ENCODE measurements around the gene CLIC6.
A peak's percentile ranks its signal among the peaks of the same experiment; 100 is the strongest.
"Not testable (repeated sequence)": the region's sequence is repeated elsewhere in the genome, so short reads cannot be mapped to it uniquely, and the experiment has no call there.

The CLIC6 gene

DNA sequence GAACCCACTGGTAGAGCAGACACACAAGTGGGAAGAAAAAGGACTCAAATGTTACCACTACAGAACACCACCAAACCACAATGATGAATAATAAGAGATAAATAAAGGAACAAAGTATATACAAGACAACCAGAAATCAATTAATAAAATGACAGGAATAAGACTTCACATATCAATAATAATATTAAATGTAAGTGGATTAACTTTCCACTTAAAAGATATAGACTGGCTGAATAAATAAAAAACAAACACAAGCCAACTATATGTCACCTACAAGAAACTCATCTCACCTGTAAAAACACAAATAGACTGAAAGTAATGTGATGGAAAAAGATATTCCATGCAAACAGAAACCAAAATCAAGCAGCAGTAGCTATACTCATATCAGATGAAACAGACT, 6.9 kb upstream of the CLIC6 start:
- no peak for DNase-seq

- no peak for DNase-seq
Observed at GRCh38 chr21:34667761-34668160, 1.0 kb upstream of the CLIC6 start.

- DNase-seq, result no peak
Observed at GRCh38 chr21:34669149-34669879, 520 bp downstream of the CLIC6 start.

DNA sequence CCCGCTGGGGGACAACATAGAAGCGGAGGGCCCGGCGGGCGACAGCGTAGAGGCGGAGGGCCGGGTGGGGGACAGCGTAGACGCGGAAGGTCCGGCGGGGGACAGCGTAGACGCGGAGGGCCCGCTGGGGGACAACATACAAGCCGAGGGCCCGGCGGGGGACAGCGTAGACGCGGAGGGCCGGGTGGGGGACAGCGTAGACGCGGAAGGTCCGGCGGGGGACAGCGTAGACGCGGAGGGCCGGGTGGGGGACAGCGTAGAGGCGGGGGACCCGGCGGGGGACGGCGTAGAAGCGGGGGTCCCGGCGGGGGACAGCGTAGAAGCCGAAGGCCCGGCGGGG, 1.1 kb downstream of the CLIC6 start:
- not testable (repeated sequence) for DNase-seq

- no peak for DNase-seq
Observed at GRCh38 chr21:34670220-34670961, 1.6 kb downstream of the CLIC6 start.

GRCh38 chr21:34670962-34671348, 2.2 kb downstream of the CLIC6 start:
- peak; percentile 31 for DNase-seq

GRCh38 chr21:34671462-34671861, 2.7 kb downstream of the CLIC6 start:
- no peak for DNase-seq

GRCh38 chr21:34671891-34672290, 3.1 kb downstream of the CLIC6 start:
- no peak for DNase-seq

DNA sequence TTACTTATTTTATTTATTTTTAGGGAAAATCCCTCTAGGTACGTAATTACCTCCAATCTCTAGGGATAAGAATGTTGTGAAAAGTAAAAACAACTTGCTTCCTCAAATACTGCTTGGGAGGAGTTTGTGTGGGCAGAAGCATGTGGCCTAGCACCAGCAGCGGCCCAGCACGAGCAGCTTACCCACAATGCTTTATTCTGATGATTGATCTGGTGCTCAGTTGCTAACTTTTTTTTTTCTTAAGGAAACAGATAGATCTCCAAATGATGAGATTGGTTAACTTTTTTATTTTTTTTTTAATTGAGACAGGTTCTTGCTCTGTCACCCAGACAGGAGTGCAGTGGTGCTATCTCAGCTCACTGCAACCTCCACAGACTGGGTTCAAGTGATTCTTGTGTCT, 4.2 kb downstream of the CLIC6 start:
- no peak for DNase-seq

GRCh38 chr21:34674468-34674867, 5.7 kb downstream of the CLIC6 start:
- DNase-seq, result no peak

DNA sequence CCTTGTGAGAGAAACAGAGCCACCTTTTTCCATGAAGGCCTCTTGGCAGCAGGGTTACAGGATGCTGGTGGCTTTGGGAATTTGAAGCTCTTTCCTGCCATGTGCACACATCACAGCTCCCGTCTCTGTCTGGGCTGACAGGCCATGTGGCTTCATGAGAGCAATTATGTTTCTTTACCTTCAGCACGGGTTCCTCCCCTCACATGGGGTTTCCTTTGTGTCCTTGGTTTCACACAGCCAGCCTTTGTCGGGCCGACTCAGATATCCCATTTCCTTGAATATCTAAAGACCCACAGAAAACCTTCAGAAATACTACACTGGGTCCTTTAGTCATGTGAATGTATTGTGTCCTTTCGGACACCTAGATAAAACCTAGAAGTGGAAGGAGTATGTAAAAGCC, 7.1 kb downstream of the CLIC6 start:
- DNase-seq, result no peak

GRCh38 chr21:34679051-34679450, 10.3 kb downstream of the CLIC6 start:
- DNase-seq, result no peak

GRCh38 chr21:34684174-34684876, 15.5 kb downstream of the CLIC6 start:
- DNase-seq, result no peak

- no peak for DNase-seq
Observed at GRCh38 chr21:34687065-34687464, 18.3 kb downstream of the CLIC6 start.

GRCh38 chr21:34687745-34688144, 19.0 kb downstream of the CLIC6 start:
- no peak for DNase-seq

- no peak for DNase-seq
Observed at GRCh38 chr21:34688145-34688544, 19.4 kb downstream of the CLIC6 start.

DNA sequence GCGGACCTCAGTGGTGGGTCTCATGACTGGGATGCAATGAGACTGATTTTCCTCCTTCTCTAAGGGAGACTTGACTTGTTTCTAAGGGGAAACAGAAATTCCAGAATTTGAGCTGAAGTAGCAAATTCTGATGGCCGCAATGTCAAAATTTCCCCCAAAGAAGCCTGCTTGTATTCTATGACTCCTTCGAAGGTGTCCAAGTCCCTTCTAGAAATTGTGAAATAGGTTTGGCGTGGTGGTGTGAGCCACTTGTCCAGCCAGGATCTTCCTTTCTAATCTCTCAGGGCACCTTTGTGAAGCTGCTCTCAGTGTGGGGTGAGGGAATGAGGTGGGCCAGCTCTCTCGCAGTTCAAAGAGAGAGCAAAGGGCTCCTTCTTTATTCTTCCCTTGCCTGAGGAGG, 19.9 kb downstream of the CLIC6 start:
- no peak for DNase-seq

DNA sequence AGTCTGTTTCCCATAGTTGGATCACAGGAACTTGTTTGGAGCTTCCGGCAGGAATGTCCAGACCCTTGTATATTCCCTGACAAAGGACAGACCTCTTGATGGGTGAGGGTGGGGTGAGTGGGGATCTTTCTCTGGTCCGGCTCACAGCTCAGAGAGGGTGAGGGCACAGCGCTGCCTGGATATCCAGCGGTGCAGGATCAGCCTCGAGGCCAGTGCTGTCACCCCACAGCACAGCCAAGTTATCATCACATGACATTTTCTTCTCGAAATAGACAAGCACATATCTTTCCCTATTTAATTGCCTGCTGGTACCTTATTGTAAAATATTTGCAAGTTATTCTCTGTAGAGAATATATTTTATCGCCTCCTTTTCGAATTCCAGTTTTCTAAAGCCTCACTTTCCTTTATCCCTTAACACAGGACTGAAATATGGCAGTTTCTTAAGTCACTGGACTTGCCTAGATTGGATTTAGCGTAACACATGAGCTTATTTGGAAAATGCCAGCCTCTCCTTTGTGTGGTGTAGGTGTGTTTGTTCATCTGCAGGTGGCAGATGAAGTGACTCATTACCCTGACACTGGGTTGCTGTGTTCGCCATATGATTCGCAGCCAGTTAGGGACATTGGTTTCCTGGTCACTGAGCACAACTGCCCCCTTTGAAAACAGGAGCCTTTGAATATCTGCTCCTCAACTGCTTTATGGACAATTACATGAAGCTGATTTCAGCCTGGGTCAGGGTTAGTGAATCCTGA, 21.4 kb downstream of the CLIC6 start:
- DNase-seq, result no peak

- DNase-seq, result no peak
Observed at GRCh38 chr21:34690793-34691175, 22.0 kb downstream of the CLIC6 start.

- DNase-seq, result no peak
Observed at GRCh38 chr21:34691390-34692032, 22.7 kb downstream of the CLIC6 start.

GRCh38 chr21:34692458-34693020, 23.7 kb downstream of the CLIC6 start:
- DNase-seq, result no peak

GRCh38 chr21:34693192-34693810, 24.5 kb downstream of the CLIC6 start:
- peak; percentile 62 for DNase-seq

All from RPMI8226 (cell line).